Transverse colon (tissue), 4 donors: ENCODE results near the gene ARHGEF7. TPM values are rescaled to one million over a fixed set of nuclear protein-coding genes. Genes with fewer than 3 reads are reported as not detected.

Experiments
- DNase-seq: peaks from one replicate; pipeline ENCODE4 v3.0.0-alpha.2; 2019
- H3K27ac ChIP-seq, 4 donors: fragments of 200-600 bp; sonication (generic); 2 replicates each; pipeline ENCODE4 v1.5.1; 2016 to 2018; ENCODE audit warnings: inconsistent platforms in 4 of 4
- H3K27me3 ChIP-seq: fragments of 200-600 bp; sonication (generic); 2 replicates; pipeline ENCODE4 v1.5.1; 2017; ENCODE audit warnings: inconsistent platforms
- H3K36me3 ChIP-seq, 4 donors: fragments of 200-600 bp; sonication (generic); 2 replicates each; pipeline ENCODE4 v1.5.1; 2017 to 2019; ENCODE audit warnings: inconsistent platforms in 4 of 4
- H3K4me1 ChIP-seq, 4 donors: fragments of 200-600 bp; sonication (generic); 2 replicates each; pipeline ENCODE4 v1.5.1; 2017 to 2020; ENCODE audit warnings: inconsistent platforms in 4 of 4
- H3K4me3 ChIP-seq, 4 donors: fragments of 200-600 bp; sonication (generic); 1 replicate in 1 of 4; 2 replicates in 3 of 4; pipeline versions ENCODE4 v1.5.1 to v1.6.1; 2017 to 2019; ENCODE audit warnings: inconsistent platforms in 4 of 4
- H3K9me3 ChIP-seq, 2 donors: fragments of 200-600 bp; sonication (generic); 2 replicates each; pipeline ENCODE4 v1.5.1; 2017 to 2019; ENCODE audit warnings: inconsistent platforms in 2 of 2
- CTCF ChIP-seq, 5 experiments: fragments of 200-600 bp in 3 of 5; fragments of 450-650 bp in 2 of 5; sonication (generic) in 3 of 5; IDR thresholded peaks; 1 replicate in 2 of 5; 2 replicates in 3 of 5; pipeline ENCODE4 v1.5.1; 2016 to 2017; ENCODE audit warnings: antibody characterized with exemption in 5 of 5, inconsistent platforms in 3 of 5, mild to moderate bottlenecking in 2 of 5, moderate library complexity in 1 of 5
- EP300 ChIP-seq: sonication (generic); formaldehyde crosslinking; IDR thresholded peaks from one replicate; pipeline ENCODE4 v1.6.1; 2017; ENCODE audit warnings: antibody characterized with exemption, low read depth
- POLR2A ChIP-seq: fragments of 450-650 bp; IDR thresholded peaks from one replicate; pipeline ENCODE4 v1.6.1; 2016; ENCODE audit warnings: antibody characterized with exemption, mild to moderate bottlenecking, moderate library complexity
- POLR2AphosphoS5 ChIP-seq, 3 donors: sonication (generic); formaldehyde crosslinking; IDR thresholded peaks; one replicate each; pipeline ENCODE4 v1.6.1; 2016; ENCODE audit warnings: antibody characterized with exemption in 3 of 3
- WGBS, 2 donors: methylation state at CpG; one replicate each; pipeline ENCODE4 v1.1.5; 2018; ENCODE audit warnings: low coverage in 1 of 2; 5-methylcytosine and 5-hydroxymethylcytosine counted together
- in situ Hi-C, 4 donors: fragments of 200-750 bp; cut with MboI; loops; one replicate each; pipeline versions ENCODE4 v1.15.0 to v1.15.1; 2017; ENCODE audit warnings: low sequenced_read_pairs in 3 of 4, low pct_ligation_motif_present in 1 of 4, low pct_unique_long_range_greater_than_20kb in 1 of 4
- intact Hi-C: fragments of 100-400 bp; cut with DNase I; formaldehyde crosslinking; loops from one replicate; pipeline ENCODE4 v1.15.1; 2023; ENCODE audit warnings: low total_unique reads
- total RNA-seq, 4 donors: library from RNA; depleted of rRNA; stranded (reverse); fragments of >200 nt; gene quantifications; one replicate each; pipeline ENCODE4 v1.1.0, GENCODE V29; 2016

ARHGEF7 gene
- total RNA-seq, 4 donors from 2014 or later: 62.3 to 104 (median 75.6) TPM

GRCh38 chr13:111263566-111263965 lies 148.5 kb downstream of the ARHGEF7 start:
- TF ChIP-seq POLR2A (no peak), CTCF (IDR thresholded peaks at IDR 0.05) (no peak), EP300 (no peak), POLR2AphosphoS5 (IDR thresholded peaks at IDR 0.05) (no peak)
- WGBS, 2 donors: 90 to 96% methylated on average over 2 to 3 of the region's 3 CpGs
- in situ Hi-C loops: loop anchor here in 1 of 4 donors (25.0 kb wide), 1 partner anchor 101 kb away; no protein-coding TSS in a partner anchor
- H3K4me1 ChIP-seq: no peaks in the 10 kb centered on the region
- no peaks in the 10 kb centered on the region for H3K9me3 ChIP-seq
- no peak overlapping the region for H3K27ac ChIP-seq
- no peaks in the 10 kb centered on the region for H3K27me3 ChIP-seq
- no peak overlapping the region for H3K4me3 ChIP-seq
- DNase-seq: no peak
- intact Hi-C loops: no loop called here
- H3K36me3 ChIP-seq: peaks cover 0 to 10% (median 2%) of the 10 kb centered on the region in 4 donors

GRCh38 chr13:111265006-111265700 lies 150.0 kb downstream of the ARHGEF7 start:
- Histone ChIP-seq H3K27ac (no peak overlapping the region), H3K4me1 (peaks cover 0 to 7% (median 0%) of the 10 kb centered on the region in 4 donors), H3K4me3 (no peak overlapping the region), H3K27me3 (no peaks in the 10 kb centered on the region), H3K36me3 (peaks cover 0 to 8% (median 3%) of the 10 kb centered on the region in 4 donors), H3K9me3 (no peaks in the 10 kb centered on the region)
- intact Hi-C loops: no loop called here
- in situ Hi-C loops: loop anchor here in 1 of 4 donors (25.0 kb wide), 1 partner anchor 103 kb away; no protein-coding TSS in a partner anchor
- WGBS, 2 donors: 95% methylated on average over 7 to 14 of the region's 14 CpGs
- TF ChIP-seq CTCF (IDR thresholded peaks at IDR 0.05): no peak
- no peak for TF ChIP-seq EP300
- TF ChIP-seq POLR2A: no peak
- TF ChIP-seq POLR2AphosphoS5 (IDR thresholded peaks at IDR 0.05): no peak
- DNase-seq: no peak

GRCh38 chr13:111265701-111266035 lies 150.6 kb downstream of the ARHGEF7 start:
- no peak for DNase-seq
- TF ChIP-seq POLR2A: no peak
- no peak for TF ChIP-seq CTCF (IDR thresholded peaks at IDR 0.05)
- no peak for TF ChIP-seq EP300
- no peak for TF ChIP-seq POLR2AphosphoS5 (IDR thresholded peaks at IDR 0.05)
- H3K9me3 ChIP-seq: no peaks in the 10 kb centered on the region
- peaks cover 0 to 8% (median 3%) of the 10 kb centered on the region in 4 donors for H3K36me3 ChIP-seq
- peaks cover 0 to 7% (median 0%) of the 10 kb centered on the region in 4 donors for H3K4me1 ChIP-seq
- intact Hi-C loops: no loop called here
- H3K27ac ChIP-seq: no peak overlapping the region
- in situ Hi-C loops: loop anchor here in 1 of 4 donors (25.0 kb wide), 1 partner anchor 103 kb away; no protein-coding TSS in a partner anchor
- no peaks in the 10 kb centered on the region for H3K27me3 ChIP-seq
- no peak overlapping the region for H3K4me3 ChIP-seq
- WGBS, 2 donors: 95% methylated on average over 7 of the region's 7 CpGs; no CpG with 5 or more reads in 1 of the 2 donors

GRCh38 chr13:111267205-111267604 lies 152.1 kb downstream of the ARHGEF7 start:
- H3K27me3 ChIP-seq: no peaks in the 10 kb centered on the region
- DNase-seq: no peak
- H3K4me3 ChIP-seq: no peak overlapping the region
- TF ChIP-seq CTCF (IDR thresholded peaks at IDR 0.05) (no peak), EP300 (no peak), POLR2AphosphoS5 (IDR thresholded peaks at IDR 0.05) (no peak), POLR2A (no peak)
- H3K27ac ChIP-seq: no peak overlapping the region
- in situ Hi-C loops: loop anchor here in 1 of 4 donors (25.0 kb wide), 1 partner anchor 105 kb away; no protein-coding TSS in a partner anchor
- no peaks in the 10 kb centered on the region for H3K9me3 ChIP-seq
- WGBS, 2 donors: 96% methylated on average over 5 of the region's 5 CpGs; no CpG with 5 or more reads in 1 of the 2 donors
- intact Hi-C loops: no loop called here
- peaks cover 0 to 7% (median 0%) of the 10 kb centered on the region in 4 donors for H3K4me1 ChIP-seq
- peaks cover 0 to 8% (median 3%) of the 10 kb centered on the region in 4 donors for H3K36me3 ChIP-seq
